HG02981 (cell line): ENCODE results near the gene NCBP1.
"Not testable (repeated sequence)": the region's sequence is repeated elsewhere in the genome, so short reads cannot be mapped to it uniquely, and the experiment has no call there.

Experiments used
- ATAC-seq: cut with Tn5 transposase; IDR thresholded peaks from one replicate; pipeline ENCODE4 v1.9.1; 2021; ENCODE audit warnings: mild to moderate bottlenecking, moderate library complexity; ENCODE audit not compliant: unreplicated experiment

Gene NCBP1

DNA sequence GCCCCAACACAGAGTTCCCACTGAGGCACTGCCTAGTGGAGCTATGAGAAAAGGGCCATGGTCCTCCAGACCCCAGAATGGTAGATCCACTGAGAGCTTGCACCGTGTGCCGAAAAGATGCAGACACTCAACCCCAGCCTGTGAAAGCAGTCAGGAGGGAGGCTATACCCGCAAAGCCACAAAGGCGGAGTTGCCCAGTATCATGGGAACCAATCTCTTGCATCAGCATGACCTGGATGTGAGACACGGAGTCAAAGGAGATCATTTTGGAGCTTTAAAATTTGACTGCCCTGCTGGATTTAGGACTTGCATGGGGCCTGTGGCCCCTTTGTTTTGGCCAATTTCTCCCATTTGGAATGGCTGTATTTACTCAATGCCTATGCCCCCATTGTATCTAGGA is 11.1 kb upstream of the NCBP1 start:
- not testable (repeated sequence) for ATAC-seq

DNA sequence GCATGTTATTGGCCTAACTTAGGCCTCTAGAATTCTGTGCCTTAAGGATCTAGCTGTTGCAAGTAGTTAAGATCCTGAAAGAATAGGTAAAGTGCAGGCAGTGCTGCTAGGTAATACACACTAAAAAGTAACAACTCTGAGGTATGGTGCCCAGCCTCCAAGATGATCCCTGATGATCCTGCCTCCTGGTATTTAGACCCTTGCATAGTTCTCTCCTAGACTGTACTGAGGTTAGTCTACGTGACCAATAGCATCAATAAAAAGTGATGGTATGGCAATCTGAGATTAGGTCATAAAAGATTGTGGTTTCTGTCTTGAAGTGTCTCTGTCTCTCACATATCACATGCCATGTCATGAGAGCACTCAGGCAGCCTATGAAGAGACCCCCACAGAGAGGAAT is 9.7 kb upstream of the NCBP1 start:
- no peak for ATAC-seq

DNA sequence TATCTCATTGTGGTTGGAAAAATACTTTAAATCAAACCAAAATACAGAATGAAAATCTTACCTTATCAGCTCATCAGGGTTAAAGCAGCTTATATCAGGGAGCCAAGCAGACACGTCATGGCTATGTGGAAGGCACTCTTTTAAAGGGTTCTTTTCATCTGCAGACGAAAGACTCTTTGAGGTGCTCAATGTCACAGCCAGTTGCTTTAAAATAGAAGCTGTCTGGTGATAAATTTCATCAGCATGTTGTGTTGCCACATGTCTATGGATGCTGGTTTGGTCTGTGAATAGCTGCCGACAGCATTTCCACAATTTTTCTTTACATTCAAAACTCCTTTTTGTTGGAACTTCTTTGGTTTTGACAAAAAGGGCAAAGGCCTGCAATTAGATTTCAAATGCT is 8.0 kb upstream of the NCBP1 start:
- ATAC-seq, result no peak

GRCh38 chr9:97627624-97628023 is 6.0 kb upstream of the NCBP1 start:
- no peak for ATAC-seq

GRCh38 chr9:97628668-97629067 is 5.0 kb upstream of the NCBP1 start:
- ATAC-seq, result no peak

- no peak for ATAC-seq
Observed at GRCh38 chr9:97629156-97629555, 4.5 kb upstream of the NCBP1 start.

DNA sequence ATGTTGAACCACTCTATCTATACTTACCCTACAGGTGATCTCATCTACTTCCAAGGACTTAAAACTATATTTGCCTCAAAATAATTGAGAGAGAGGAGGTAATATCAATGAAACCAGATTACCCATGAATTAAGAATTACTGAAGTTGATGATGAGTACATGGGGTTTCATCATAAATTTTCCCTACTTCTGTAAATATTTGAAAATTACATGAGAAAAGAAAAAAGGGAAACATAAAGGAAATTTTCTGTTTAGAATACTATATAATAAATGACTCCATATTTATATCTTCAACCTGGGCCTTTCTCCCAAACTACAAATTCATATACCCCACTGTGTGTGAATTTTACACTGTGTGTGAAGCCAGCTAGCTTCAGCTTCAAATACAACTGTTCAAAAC is 3.0 kb upstream of the NCBP1 start:
- no peak for ATAC-seq

DNA sequence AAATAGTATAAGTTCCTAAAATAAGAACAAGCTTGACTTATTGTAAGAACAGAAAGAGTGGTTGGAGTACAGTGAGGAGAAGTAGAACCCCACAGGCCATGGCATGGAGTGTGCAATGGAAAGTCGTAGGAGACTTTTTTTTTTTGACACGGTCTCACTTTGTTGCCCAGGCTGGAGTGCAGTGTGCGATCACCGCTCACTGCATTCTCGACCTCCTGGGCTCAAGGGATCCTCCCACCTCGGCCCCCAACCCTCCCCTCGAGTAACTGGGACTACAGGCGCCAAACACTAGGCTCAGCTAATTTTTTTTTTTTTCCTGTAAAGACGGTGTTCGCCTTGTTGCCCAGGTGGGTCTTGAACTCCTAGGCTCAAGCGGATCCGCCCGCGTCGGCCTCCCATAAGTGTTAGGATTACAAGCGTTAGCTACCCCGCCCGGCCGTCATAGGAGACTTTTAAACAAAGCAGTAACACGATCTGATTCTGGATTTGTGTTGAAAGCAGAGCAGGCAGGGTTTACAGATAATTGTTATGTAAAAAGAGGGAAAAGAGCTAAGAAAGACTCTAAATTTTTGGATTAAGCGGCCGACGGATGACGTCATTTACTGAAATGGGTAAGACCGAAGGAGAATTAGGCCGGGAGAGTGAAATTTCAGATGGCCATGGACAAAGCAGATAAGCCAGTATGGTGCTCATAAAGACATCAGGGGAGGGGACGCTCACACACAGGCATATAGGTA is 1.2 kb upstream of the NCBP1 start:
- ATAC-seq, result peak; percentile 5

DNA sequence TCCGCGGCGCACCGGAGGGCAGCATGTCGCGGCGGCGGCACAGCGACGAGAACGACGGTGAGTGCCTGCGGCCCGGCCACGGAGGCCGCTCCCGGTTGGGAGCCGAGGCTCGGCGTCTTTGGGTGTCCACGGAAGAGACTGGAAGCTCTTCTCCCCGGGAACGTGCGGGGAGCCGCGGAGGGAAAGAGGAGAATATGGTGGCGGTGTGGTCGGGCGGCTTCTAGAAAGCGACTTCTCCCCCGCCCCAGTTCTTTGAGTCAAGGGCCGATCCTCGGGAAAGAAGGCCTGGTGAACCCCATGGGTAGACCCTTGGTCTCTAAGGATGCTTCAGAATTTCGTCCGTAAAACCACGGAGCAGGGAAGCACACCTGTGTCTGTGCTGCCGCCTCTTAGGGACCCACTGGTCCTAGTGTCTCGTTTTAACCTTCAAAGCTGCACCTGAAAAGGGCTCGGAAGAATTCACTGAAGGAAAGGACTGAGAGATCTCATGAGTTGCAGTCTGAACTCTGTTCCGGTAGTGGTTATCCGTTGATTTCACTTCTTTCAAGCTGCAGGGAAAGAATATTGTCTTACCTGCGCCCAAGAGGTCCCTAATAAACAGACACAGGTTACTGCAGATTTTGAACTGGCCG is 354 bp downstream of the NCBP1 start:
- ATAC-seq, result peak; percentile 0

GRCh38 chr9:97635026-97635425 is 1.4 kb downstream of the NCBP1 start:
- no peak for ATAC-seq

- no peak for ATAC-seq
Observed at GRCh38 chr9:97636903-97637302, 3.3 kb downstream of the NCBP1 start.

DNA sequence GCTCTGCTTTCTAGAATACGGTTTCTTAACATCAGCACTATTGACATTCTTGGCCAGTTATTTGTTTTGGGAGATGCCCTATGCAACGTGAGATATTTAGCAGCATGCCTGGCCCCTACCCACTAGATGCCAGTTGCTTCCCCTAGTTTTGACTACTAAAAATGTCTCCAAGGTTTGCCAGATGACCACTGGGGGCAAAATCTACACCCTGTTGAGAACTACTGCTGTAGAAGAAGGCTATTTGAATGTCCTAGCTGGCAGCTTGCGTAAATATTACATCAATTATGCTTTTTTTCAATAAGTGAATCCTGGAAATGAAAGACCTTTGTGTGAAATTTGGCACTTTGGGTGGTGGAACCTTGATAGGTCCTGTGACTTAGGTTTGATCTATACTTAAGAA is 5.0 kb downstream of the NCBP1 start:
- ATAC-seq, result no peak

- ATAC-seq, result no peak
Observed at GRCh38 chr9:97640325-97640724, 6.7 kb downstream of the NCBP1 start.

GRCh38 chr9:97645720-97646119 is 12.1 kb downstream of the NCBP1 start:
- ATAC-seq, result no peak

DNA sequence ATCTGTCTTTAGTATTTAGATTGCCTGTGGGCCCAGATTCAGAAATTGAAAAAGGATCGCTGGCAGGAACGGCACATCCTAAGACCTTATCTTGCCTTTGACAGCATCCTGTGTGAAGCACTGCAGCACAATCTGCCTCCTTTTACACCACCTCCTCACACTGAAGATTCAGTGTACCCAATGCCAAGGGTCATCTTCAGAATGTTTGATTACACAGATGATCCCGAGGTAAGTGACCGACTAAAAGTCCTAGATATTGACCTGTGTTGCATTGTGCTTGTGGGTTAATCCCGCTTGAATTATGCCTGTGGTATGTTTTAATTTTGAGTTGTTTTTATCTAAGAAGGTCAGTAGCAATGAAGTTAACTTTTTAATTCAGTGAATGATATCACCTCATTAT is 14.4 kb downstream of the NCBP1 start:
- ATAC-seq, result no peak

DNA sequence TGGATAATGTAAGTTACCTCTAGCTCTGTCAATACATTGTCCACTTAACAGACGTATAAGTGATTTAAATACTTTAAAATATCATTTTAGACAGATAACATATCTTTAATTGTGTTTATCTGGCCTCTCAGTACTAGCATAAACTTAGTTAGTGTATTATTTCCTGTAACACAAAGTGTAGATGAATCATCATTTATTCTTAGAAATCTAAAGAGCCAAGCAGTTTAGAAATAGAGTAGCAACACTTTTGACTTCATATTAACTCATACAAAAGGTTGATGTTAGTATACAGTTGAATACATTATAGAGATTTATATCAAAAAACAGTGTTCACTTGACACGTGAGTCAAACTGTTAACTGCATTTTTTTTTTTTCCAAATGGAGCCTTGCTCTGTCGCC is 18.0 kb downstream of the NCBP1 start:
- no peak for ATAC-seq

GRCh38 chr9:97658707-97659106 is 25.1 kb downstream of the NCBP1 start:
- ATAC-seq, result no peak

DNA sequence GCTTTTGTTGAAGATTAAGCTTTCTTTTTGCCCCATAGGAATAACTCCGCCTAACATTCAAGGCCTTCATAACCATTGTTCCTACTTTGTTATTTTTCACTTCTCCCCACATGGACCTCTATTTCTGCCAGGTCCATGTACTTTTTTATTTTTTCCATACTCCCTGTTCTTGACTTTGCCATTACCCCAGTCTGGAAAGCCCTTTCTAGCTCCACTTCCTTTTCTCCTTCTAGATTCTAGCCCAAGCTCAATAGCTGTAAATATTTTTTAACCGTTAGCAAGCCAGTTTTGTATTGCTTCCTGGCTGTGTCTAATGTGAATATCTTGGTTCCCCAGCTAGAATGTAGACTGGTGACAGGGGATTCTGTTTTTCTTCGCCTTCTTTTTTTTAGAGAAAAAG is 26.1 kb downstream of the NCBP1 start:
- no peak for ATAC-seq

GRCh38 chr9:97660340-97660739 is 26.7 kb downstream of the NCBP1 start:
- no peak for ATAC-seq

DNA sequence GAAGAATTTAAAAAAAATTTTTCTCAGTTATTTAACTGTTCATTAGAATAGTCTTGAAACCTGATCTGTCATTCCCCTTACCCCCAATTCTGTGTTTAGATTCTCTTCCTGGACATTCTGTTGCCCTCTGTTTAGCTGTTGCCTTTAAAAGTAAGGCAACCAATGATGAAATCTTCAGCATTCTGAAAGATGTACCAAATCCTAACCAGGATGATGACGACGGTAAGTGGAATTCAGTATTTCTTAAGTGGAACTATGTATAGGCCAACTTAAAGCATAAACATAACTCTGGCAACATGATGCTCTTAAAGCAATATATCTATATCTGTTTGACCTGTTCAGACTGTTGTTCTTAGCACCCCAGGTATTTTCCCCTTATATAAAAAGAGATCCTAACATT is 27.2 kb downstream of the NCBP1 start:
- no peak for ATAC-seq

GRCh38 chr9:97665742-97666141 is 32.1 kb downstream of the NCBP1 start:
- ATAC-seq, result no peak

- no peak for ATAC-seq
Observed at GRCh38 chr9:97666907-97667686, 33.5 kb downstream of the NCBP1 start.
